Stimulated activated CD4-positive, alpha-beta T cell treated with anti-CD3 and anti-CD28 coated beads, Interleukin-12 subunit alpha, Interleukin-12 subunit beta, amount 100 ng/mL, for 24 hours (primary cell): Measurements from ENCODE around the gene TMEM141.
"Not testable (repeated sequence)": the region's sequence is repeated elsewhere in the genome, so short reads cannot be mapped to it uniquely, and the experiment has no call there.

ENCODE experiments used
- DNase-seq, 2 experiments: peaks; one replicate each; pipeline ENCODE4 v3.0.0-alpha.2; 2020; ENCODE audit warnings: low read depth in 2 of 2

TMEM141 gene

GRCh38 chr9:136833381-136834048 is 42.4 kb downstream of the TMEM141 start:
- DNase-seq: not testable (repeated sequence)

- DNase-seq: no peak
Observed at GRCh38 chr9:136835162-136835931, 44.2 kb downstream of the TMEM141 start.

- DNase-seq: no peak
Observed at GRCh38 chr9:136835932-136836904, 45.1 kb downstream of the TMEM141 start.

- no peak for DNase-seq
Observed at GRCh38 chr9:136837146-136837855, 46.2 kb downstream of the TMEM141 start.

GRCh38 chr9:136837856-136838277 is 46.7 kb downstream of the TMEM141 start:
- not testable (repeated sequence) for DNase-seq

GRCh38 chr9:136838314-136839228 is 47.4 kb downstream of the TMEM141 start:
- DNase-seq: no peak

GRCh38 chr9:136839229-136840139 is 48.3 kb downstream of the TMEM141 start:
- no peak for DNase-seq

- no peak for DNase-seq
Observed at GRCh38 chr9:136840140-136840876, 49.2 kb downstream of the TMEM141 start.

- no peak for DNase-seq
Observed at GRCh38 chr9:136840877-136841645, 49.9 kb downstream of the TMEM141 start.

- not testable (repeated sequence) for DNase-seq
Observed at GRCh38 chr9:136841646-136842379, 50.7 kb downstream of the TMEM141 start.

- DNase-seq: peak; percentile 53 to 73
Observed at GRCh38 chr9:136842380-136842948, 51.3 kb downstream of the TMEM141 start, which contains the start of gene AJM1. Gene AJM1 (plus strand): TSS chr9:136842478. CDS start chr9:136844415, 1,937 bp downstream.
